ENCODE measurements around the gene HPDL.

Gene HPDL

DNA sequence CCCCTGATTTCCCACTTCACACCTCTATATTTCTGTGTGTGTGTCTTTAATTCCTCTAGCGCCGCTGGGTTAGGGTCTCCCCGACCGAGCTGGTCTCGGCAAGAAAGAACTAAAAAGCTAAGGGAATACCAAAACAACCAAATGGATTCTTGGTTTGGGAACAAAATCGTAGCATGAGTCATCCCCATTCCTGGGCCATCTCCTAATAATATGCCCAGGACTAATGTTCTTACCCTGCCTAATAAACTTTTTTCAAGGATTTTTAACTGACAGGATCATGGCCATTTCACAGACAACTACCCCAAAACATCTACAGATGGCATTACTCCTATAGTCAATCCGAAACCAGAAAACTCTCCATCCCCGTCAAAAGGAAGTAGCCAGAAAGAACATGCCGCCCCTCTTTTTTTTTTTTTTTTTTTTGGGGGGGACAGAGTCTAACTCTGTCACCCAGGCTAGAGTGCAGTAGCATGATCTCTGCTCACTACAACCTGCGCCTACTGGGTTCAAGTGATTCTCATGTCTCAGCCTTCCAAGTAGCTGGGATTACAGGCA is 4.1 kb upstream of the HPDL start:
- DNase-seq (ENCODE audit: low read depth, low spot score) = no peak
- in situ Hi-C loops (cut with HindIII; ENCODE audit: low sequenced_read_pairs) = no loop called here
- TF ChIP-seq CTCF (IDR thresholded peaks at IDR 0.05; ENCODE audit: low read depth, low read length) = no peak
- H3K4me3 ChIP-seq (ENCODE audit: low read depth, low read length) = no peak overlapping the region

DNA sequence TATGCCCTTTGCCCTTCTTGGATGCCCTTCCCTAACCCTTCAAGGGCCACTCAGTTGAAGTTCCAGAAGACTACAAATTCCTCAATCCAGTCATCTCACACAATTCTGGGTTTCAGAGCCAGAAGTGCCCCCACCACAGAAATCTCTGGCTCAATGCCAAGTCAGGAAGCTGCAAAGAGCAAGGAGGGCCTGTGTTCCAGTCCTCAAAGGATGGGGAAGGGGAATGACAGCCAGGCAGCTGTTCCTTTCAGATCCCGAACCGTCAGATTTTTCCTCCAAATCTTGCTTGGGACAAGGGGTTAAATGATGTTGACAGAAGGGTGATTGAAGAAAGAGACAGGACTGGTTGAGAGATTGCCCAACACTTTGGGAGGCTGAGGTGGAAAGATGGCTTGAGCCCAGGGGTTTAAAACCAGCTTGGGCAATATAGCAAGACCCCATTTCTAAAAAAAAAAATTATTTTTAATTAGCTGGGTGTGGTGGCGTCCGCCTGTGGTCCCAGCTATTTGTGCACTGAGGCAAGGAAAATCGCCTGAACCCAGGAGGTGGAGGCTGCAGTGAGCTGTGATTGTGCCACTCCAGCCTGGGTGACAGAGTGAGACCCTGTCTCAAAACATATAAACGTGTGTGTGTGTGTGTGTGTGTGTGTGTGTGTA is 716 bp upstream of the HPDL start:
- TF ChIP-seq CTCF (IDR thresholded peaks at IDR 0.05; ENCODE audit: low read depth, low read length) = no peak
- H3K4me3 ChIP-seq (ENCODE audit: low read depth, low read length) = peak overlapping the region; percentile 53
- in situ Hi-C loops (cut with HindIII; ENCODE audit: low sequenced_read_pairs) = no loop called here
- DNase-seq (ENCODE audit: low read depth, low spot score) = no peak

GRCh38 chr1:45327644-45328515 is 1.2 kb downstream of the HPDL start:
- in situ Hi-C loops (cut with HindIII; ENCODE audit: low sequenced_read_pairs) = no loop called here
- no peak for DNase-seq (ENCODE audit: low read depth, low spot score)
- no peak for TF ChIP-seq CTCF (IDR thresholded peaks at IDR 0.05; ENCODE audit: low read depth, low read length)
- H3K4me3 ChIP-seq (ENCODE audit: low read depth, low read length) = no peak overlapping the region

DNA sequence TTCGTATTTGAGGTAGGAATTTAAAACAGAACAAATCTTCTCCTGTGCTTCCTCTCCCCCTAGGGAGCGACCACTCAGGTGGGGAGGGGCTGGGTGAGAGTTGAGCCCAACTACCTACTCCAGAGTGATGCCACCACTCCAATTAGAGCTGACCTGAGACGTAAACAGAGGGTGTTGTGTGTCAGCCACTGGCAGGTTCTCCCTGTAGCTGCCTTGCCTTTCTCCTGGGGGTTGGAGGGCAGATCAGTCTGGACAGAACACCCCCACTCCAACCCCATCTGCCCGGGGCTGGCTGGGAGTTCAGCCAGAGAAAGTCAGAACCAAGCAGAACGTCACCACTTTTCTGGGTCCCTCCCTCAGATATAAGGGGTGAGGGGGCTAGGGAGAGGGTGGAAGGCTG is 2.0 kb downstream of the HPDL start:
- no peak for TF ChIP-seq CTCF (IDR thresholded peaks at IDR 0.05; ENCODE audit: low read depth, low read length)
- no peak for DNase-seq (ENCODE audit: low read depth, low spot score)
- no peak overlapping the region for H3K4me3 ChIP-seq (ENCODE audit: low read depth, low read length)
- in situ Hi-C loops (cut with HindIII; ENCODE audit: low sequenced_read_pairs) = no loop called here

DNA sequence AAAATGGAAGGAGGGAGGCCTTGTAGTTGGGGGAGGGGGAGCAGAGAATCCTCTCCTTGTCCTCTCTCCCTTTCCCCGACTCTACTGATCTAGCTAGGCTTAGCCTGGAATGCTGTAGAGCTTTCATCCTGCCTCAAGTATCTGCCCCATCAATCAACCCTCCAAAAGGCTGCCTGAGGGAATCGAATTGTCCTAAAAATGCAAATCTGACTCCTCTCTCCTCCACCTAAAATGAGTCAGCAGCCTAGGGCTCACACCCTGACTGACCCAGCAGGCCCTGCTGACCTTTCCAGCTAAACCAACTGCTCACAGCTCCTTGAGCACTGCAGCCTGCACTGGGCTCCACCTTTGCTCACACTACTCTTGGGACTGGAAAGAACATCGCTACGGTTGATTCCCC is 2.8 kb downstream of the HPDL start:
- TF ChIP-seq CTCF (IDR thresholded peaks at IDR 0.05; ENCODE audit: low read depth, low read length) = no peak

DNA sequence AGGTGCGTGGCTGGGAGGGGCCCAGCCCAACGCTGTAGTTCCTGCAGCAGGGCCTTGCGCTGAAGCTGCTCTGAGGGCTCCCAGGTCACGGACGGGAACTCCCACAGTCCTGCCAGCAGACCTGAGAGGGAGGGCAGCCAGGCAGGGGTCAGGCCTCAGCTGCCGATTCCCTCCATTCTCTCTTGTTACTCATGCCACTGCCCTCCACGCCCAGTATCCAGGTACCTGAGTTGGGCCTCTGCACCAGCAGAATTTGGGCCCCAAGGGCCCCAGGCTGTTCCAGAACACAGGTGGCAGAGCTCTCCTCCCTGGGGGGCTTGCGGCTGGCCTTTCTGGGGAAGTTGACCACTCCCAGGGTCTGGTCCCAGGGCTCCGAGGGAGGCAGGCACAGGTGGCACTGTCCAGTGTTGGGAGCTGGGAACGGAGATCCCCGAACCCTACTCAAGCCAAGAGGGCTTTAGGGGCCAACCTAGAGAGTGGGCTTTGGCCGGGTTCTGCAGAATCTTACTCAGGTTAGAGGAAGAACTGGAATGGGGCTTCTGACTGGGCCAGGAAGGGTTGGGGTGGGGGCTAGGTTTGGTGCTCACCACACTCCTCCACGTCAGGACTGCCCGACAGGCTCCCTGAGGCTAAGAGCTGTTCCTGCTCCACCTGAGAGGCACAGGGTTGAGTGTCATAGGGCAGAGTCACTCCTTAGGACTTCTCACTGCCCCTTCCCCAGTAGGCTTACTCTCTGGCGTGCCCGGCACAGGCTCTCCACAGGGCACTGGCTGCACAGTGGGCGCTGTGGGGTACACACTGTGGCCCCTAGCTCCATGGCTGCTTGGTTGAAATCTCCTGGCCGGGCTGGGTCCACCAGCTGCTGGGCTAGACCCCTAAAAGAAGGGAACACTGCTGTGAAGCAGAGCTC is 5.0 kb downstream of the HPDL start:
- in situ Hi-C loops (cut with HindIII; ENCODE audit: low sequenced_read_pairs) = no loop called here
- no peak for TF ChIP-seq CTCF (IDR thresholded peaks at IDR 0.05; ENCODE audit: low read depth, low read length)
- no peak for DNase-seq (ENCODE audit: low read depth, low spot score)
- no peak overlapping the region for H3K4me3 ChIP-seq (ENCODE audit: low read depth, low read length)

More for the DNA sequence above, 2.8 kb downstream of the HPDL start:
- in situ Hi-C loops (cut with HindIII; ENCODE audit: low sequenced_read_pairs) = no loop called here
- H3K4me3 ChIP-seq (ENCODE audit: low read depth, low read length) = no peak overlapping the region
- no peak for DNase-seq (ENCODE audit: low read depth, low spot score)

Data from astrocyte of the spinal cord (primary cell).